ENCODE measurements around the gene SMARCD3.

The SMARCD3 gene

GRCh38 chr7:151235091-151235787 lies 13.3 kb downstream of the SMARCD3 start:
- DNase-seq, result no peak

GRCh38 chr7:151233804-151234203 lies 14.7 kb downstream of the SMARCD3 start:
- DNase-seq, result no peak

- DNase-seq, result peak; percentile 65 to 66
Observed at GRCh38 chr7:151232917-151233701, 15.4 kb downstream of the SMARCD3 start.

- peak; percentile 88 to 89 for DNase-seq
Observed at GRCh38 chr7:151232091-151232916, 16.2 kb downstream of the SMARCD3 start, which contains the start of gene CHPF2. Gene CHPF2 (plus strand): TSS chr7:151232483. CDS start chr7:151234012, 1,529 bp downstream.

GRCh38 chr7:151231080-151231479 lies 17.4 kb downstream of the SMARCD3 start:
- DNase-seq, result no peak

GRCh38 chr7:151229249-151229648 lies 19.2 kb downstream of the SMARCD3 start:
- no peak for DNase-seq

GRCh38 chr7:151228024-151228866 lies 20.2 kb downstream of the SMARCD3 start:
- no peak for DNase-seq

GRCh38 chr7:151226875-151227782 lies 21.4 kb downstream of the SMARCD3 start, which contains the start of gene ABCF2:
Gene ABCF2 (minus strand): TSS chr7:151227205. CDS start chr7:151226458, 747 bp downstream.
- DNase-seq, result peak; percentile 96 to 97

- DNase-seq, result no peak
Observed at GRCh38 chr7:151226560-151226874, 22.0 kb downstream of the SMARCD3 start.

GRCh38 chr7:151225948-151226510 lies 22.5 kb downstream of the SMARCD3 start:
- DNase-seq, result no peak

GRCh38 chr7:151223728-151224127 lies 24.8 kb downstream of the SMARCD3 start:
- no peak for DNase-seq

- no peak for DNase-seq
Observed at GRCh38 chr7:151218170-151218569, 30.3 kb downstream of the SMARCD3 start.

- no peak for DNase-seq
Observed at GRCh38 chr7:151215396-151215795, 33.1 kb downstream of the SMARCD3 start.

- no peak for DNase-seq
Observed at GRCh38 chr7:151213826-151214225, 34.7 kb downstream of the SMARCD3 start.

GRCh38 chr7:151212626-151213025 lies 35.9 kb downstream of the SMARCD3 start:
- DNase-seq, result no peak

GRCh38 chr7:151211155-151211772 lies 37.2 kb downstream of the SMARCD3 start:
- no peak for DNase-seq

- DNase-seq, result no peak
Observed at GRCh38 chr7:151210087-151210854, 38.2 kb downstream of the SMARCD3 start, which contains the start of gene H2BK1. Gene H2BK1 (minus strand): TSS chr7:151210488. CDS start chr7:151210318, 170 bp downstream.

- DNase-seq, result no peak
Observed at GRCh38 chr7:151209588-151209987, 38.9 kb downstream of the SMARCD3 start.

GRCh38 chr7:151208253-151208862 lies 40.1 kb downstream of the SMARCD3 start:
- DNase-seq, result no peak
